HepG2 (cell line): ENCODE measurements around the gene RANBP3. TPM values are rescaled to one million over a fixed set of nuclear protein-coding genes. Genes with fewer than 3 reads are reported as not detected.

Source experiments
- CC2D1A ChIP-seq: sonication (generic); formaldehyde crosslinking; IDR thresholded peaks from 2 replicates; pipeline ENCODE4 v1.8.1; 2023; ENCODE audit warnings: mild to moderate bottlenecking, missing genetic modification reagents
- ELF3 ChIP-seq: IDR thresholded peaks from 2 replicates; pipeline ENCODE4 v1.6.1; 2016; ENCODE audit warnings: missing genetic modification reagents, missing compliant biosample characterization
- FOSL2 ChIP-seq: sonication (generic); formaldehyde crosslinking; IDR thresholded peaks from 2 replicates; pipeline ENCODE4 v1.4.0; 2020; ENCODE audit warnings: missing genetic modification reagents
- MAF1 ChIP-seq: sonication (generic); formaldehyde crosslinking; IDR thresholded peaks from 2 replicates; pipeline ENCODE4 v1.5.0; 2020; ENCODE audit warnings: missing genetic modification reagents, borderline replicate concordance
- MYNN ChIP-seq: sonication (generic); formaldehyde crosslinking; IDR thresholded peaks from 2 replicates; pipeline ENCODE4 v1.4.0; 2020; ENCODE audit warnings: mild to moderate bottlenecking, low read depth, missing genetic modification reagents
- NFIB ChIP-seq: sonication (generic); formaldehyde crosslinking; IDR thresholded peaks from 2 replicates; pipeline ENCODE4 v1.9.0; 2021; ENCODE audit warnings: missing genetic modification reagents, mild to moderate bottlenecking, borderline replicate concordance
- PPARG ChIP-seq: conservative IDR thresholded peaks from 2 replicates; pipeline ENCODE4 v1.6.1; 2016; ENCODE audit warnings: missing biosample characterization, missing genetic modification reagents
- REL ChIP-seq: sonication (generic); formaldehyde crosslinking; conservative IDR thresholded peaks from 2 replicates; pipeline ENCODE4 v1.8.0; 2022; ENCODE audit warnings: mild to moderate bottlenecking, missing genetic modification reagents, moderate library complexity
- SMAD3 ChIP-seq: sonication (generic); formaldehyde crosslinking; IDR thresholded peaks from 2 replicates; pipeline ENCODE4 v1.4.0; 2020; ENCODE audit warnings: missing genetic modification reagents
- SP1 ChIP-seq, 2 experiments: fragments of 450-650 bp in 1 of 2; sonication (generic) in 1 of 2; formaldehyde crosslinking in 1 of 2; IDR thresholded peaks; 2 replicates each; pipeline versions ENCODE4 v1.4.0 to v1.6.1; 2016 to 2020; ENCODE audit warnings: missing genetic modification reagents in 1 of 2
- ZFP82 ChIP-seq: sonication (generic); formaldehyde crosslinking; IDR thresholded peaks from 2 replicates; pipeline ENCODE4 v1.5.1; 2020; ENCODE audit warnings: mild to moderate bottlenecking, missing genetic modification reagents, borderline replicate concordance
- ZNF136 ChIP-seq: sonication (generic); formaldehyde crosslinking; IDR thresholded peaks from 2 replicates; pipeline ENCODE4 v1.8.1; 2022; ENCODE audit warnings: low read depth, mild to moderate bottlenecking, moderate library complexity, missing genetic modification reagents
- ZNF331 ChIP-seq: sonication (generic); formaldehyde crosslinking; IDR thresholded peaks from 2 replicates; pipeline ENCODE4 v1.4.0; 2020; ENCODE audit warnings: missing genetic modification reagents
- ZSCAN31 ChIP-seq: sonication (generic); formaldehyde crosslinking; IDR thresholded peaks from 2 replicates; pipeline ENCODE4 v1.5.0; 2020; ENCODE audit warnings: low read depth, mild to moderate bottlenecking, missing genetic modification reagents
- polyA plus RNA-seq, 8 experiments: library from polyadenylated mRNA; depleted of rRNA in 3 of 8; stranded (reverse) in 7 of 8; unstranded in 1 of 8; fragments of >200 nt; fragmentation: Illumina TruSeq in 4 of 8; extraction: Trizol in 4 of 8; gene quantifications; 2 replicates each; pipeline versions ENCODE4 v1.2.1 to v1.2.3, GENCODE V29; 2011 to 2016; ENCODE audit warnings: low read depth in 4 of 8, missing spikeins in 1 of 8, mixed read lengths in 1 of 8; ENCODE audit not compliant: insufficient read depth in 1 of 8
- total RNA-seq, 5 experiments: library from RNA; depleted of rRNA; stranded (reverse); fragments of >200 nt; fragmentation: Illumina TruSeq; extraction: Trizol; gene quantifications; 2 replicates each; pipeline ENCODE4 v1.2.3, GENCODE V29; 2016; ENCODE audit warnings: low read depth in 1 of 5
- TF ChIP-seq, protein P1 (sequence below): sonication (generic); formaldehyde crosslinking; IDR thresholded peaks from 2 replicates; pipeline ENCODE4 v1.5.1; 2020; ENCODE audit warnings: mild to moderate bottlenecking, missing genetic modification reagents, moderate library complexity
- TF ChIP-seq, protein P2 (sequence below), 2 experiments: sonication (generic) in 1 of 2; formaldehyde crosslinking in 1 of 2; IDR thresholded peaks; 2 replicates each; pipeline versions ENCODE4 v1.6.1 to v1.9.0; 2014 to 2022; ENCODE audit warnings: antibody characterized with exemption in 1 of 2, borderline replicate concordance in 1 of 2, inconsistent platforms in 1 of 2, low read depth in 1 of 2, missing genetic modification reagents in 1 of 2
- TF ChIP-seq, protein P3 (sequence below): sonication (generic); formaldehyde crosslinking; IDR thresholded peaks from 2 replicates; pipeline ENCODE4 v1.5.0; 2020; ENCODE audit warnings: mild to moderate bottlenecking, missing genetic modification reagents

RANBP3 gene
- total and polyA plus RNA-seq, 2 of the 13 experiments (the other 11 are each of a cell fraction or from before 2014, with no cell fraction given): 39.5 to 149 TPM

DNA sequence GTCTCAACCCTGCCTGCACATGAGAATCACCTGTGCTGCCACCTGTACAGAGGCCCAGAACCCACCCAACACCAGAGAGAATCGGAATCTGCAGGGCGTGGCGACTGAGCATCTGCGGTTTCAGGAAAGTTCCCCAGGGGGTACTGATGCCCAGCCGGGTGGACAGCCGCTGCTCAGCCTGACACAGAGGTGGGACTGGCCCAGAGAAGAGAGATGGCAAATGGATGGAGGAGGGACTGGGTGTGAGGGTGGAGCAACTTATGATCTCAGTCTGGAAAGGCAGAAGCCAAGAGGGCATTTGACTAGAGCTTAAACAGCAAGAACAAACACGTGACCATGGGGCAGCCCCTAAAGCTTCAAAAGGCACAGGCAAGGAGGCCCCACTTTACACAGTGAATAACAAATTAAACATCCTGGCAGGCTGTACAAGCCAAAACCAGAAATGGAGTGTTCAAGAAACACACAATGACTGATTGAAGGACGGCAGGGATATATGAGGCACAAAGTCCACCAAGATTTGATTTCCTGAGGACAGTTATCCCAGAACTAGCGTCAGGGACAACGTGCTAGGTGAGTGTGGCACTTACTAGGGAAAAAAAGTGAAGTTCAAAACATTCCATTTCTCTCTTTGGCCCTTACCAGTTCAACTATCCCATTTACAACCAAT, 3.1 kb downstream of the RANBP3 start (continued):
- TF ChIP-seq SMAD3 (CRISPR knock-in tag): peak; percentile 70; the same call in 1 of the 2 replicates
- no peak for TF ChIP-seq CC2D1A (CRISPR knock-in tag)
- TF ChIP-seq MAF1 (CRISPR knock-in tag): no peak
- TF ChIP-seq, protein P1, sequence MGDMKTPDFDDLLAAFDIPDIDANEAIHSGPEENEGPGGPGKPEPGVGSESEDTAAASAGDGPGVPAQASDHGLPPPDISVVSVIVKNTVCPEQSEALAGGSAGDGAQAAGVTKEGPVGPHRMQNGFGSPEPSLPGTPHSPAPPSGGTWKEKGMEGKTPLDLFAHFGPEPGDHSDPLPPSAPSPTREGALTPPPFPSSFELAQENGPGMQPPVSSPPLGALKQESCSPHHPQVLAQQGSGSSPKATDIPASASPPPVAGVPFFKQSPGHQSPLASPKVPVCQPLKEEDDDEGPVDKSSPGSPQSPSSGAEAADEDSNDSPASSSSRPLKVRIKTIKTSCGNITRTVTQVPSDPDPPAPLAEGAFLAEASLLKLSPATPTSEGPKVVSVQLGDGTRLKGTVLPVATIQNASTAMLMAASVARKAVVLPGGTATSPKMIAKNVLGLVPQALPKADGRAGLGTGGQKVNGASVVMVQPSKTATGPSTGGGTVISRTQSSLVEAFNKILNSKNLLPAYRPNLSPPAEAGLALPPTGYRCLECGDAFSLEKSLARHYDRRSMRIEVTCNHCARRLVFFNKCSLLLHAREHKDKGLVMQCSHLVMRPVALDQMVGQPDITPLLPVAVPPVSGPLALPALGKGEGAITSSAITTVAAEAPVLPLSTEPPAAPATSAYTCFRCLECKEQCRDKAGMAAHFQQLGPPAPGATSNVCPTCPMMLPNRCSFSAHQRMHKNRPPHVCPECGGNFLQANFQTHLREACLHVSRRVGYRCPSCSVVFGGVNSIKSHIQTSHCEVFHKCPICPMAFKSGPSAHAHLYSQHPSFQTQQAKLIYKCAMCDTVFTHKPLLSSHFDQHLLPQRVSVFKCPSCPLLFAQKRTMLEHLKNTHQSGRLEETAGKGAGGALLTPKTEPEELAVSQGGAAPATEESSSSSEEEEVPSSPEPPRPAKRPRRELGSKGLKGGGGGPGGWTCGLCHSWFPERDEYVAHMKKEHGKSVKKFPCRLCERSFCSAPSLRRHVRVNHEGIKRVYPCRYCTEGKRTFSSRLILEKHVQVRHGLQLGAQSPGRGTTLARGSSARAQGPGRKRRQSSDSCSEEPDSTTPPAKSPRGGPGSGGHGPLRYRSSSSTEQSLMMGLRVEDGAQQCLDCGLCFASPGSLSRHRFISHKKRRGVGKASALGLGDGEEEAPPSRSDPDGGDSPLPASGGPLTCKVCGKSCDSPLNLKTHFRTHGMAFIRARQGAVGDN (CRISPR knock-in tag): peak; percentile 84
- TF ChIP-seq REL: no peak
- TF ChIP-seq, protein P2, sequence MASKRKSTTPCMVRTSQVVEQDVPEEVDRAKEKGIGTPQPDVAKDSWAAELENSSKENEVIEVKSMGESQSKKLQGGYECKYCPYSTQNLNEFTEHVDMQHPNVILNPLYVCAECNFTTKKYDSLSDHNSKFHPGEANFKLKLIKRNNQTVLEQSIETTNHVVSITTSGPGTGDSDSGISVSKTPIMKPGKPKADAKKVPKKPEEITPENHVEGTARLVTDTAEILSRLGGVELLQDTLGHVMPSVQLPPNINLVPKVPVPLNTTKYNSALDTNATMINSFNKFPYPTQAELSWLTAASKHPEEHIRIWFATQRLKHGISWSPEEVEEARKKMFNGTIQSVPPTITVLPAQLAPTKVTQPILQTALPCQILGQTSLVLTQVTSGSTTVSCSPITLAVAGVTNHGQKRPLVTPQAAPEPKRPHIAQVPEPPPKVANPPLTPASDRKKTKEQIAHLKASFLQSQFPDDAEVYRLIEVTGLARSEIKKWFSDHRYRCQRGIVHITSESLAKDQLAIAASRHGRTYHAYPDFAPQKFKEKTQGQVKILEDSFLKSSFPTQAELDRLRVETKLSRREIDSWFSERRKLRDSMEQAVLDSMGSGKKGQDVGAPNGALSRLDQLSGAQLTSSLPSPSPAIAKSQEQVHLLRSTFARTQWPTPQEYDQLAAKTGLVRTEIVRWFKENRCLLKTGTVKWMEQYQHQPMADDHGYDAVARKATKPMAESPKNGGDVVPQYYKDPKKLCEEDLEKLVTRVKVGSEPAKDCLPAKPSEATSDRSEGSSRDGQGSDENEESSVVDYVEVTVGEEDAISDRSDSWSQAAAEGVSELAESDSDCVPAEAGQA (IDR thresholded peaks at IDR 0.05; ENCODE audit: low read depth): peak; percentile 51; the same call in 1 of the 2 replicates
- TF ChIP-seq, protein P2 (CRISPR knock-in tag; IDR thresholded peaks at IDR 0.05; ENCODE audit: borderline replicate concordance): no peak
- TF ChIP-seq ZFP82 (CRISPR knock-in tag): no peak
- TF ChIP-seq ZSCAN31 (CRISPR knock-in tag): no peak
- no peak for TF ChIP-seq NFIB (CRISPR knock-in tag)
- peak; percentile 56; the same call in 1 of the 2 replicates for TF ChIP-seq PPARG
- TF ChIP-seq ZNF136 (CRISPR knock-in tag): 0 out of 2 replicates have a peak, but pooled peaks have one; percentile 14
- TF ChIP-seq FOSL2 (CRISPR knock-in tag): peak; percentile 91
- TF ChIP-seq SP1 (IDR thresholded peaks at IDR 0.05): no peak
- peak; percentile 36; the same call in 1 of the 2 replicates for TF ChIP-seq SP1 (CRISPR knock-in tag; IDR thresholded peaks at IDR 0.05)
- peak; percentile 83 for TF ChIP-seq ELF3 (CRISPR knock-in tag)
- TF ChIP-seq MYNN (CRISPR knock-in tag): no peak
- TF ChIP-seq, protein P3, sequence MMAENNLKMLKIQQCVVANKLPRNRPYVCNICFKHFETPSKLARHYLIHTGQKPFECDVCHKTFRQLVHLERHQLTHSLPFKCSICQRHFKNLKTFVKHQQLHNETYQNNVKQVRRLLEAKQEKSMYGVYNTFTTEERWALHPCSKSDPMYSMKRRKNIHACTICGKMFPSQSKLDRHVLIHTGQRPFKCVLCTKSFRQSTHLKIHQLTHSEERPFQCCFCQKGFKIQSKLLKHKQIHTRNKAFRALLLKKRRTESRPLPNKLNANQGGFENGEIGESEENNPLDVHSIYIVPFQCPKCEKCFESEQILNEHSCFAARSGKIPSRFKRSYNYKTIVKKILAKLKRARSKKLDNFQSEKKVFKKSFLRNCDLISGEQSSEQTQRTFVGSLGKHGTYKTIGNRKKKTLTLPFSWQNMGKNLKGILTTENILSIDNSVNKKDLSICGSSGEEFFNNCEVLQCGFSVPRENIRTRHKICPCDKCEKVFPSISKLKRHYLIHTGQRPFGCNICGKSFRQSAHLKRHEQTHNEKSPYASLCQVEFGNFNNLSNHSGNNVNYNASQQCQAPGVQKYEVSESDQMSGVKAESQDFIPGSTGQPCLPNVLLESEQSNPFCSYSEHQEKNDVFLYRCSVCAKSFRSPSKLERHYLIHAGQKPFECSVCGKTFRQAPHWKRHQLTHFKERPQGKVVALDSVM (CRISPR knock-in tag): no peak
- peak; percentile 88 for TF ChIP-seq ZNF331
